K562 (cell line): ENCODE data around the gene ABHD5. TPM values are rescaled to one million over a fixed set of nuclear protein-coding genes. Genes with fewer than 3 reads are reported as not detected.
A peak's percentile ranks its signal among the peaks of the same experiment; 100 is the strongest.

Source experiments
- ASH1L ChIP-seq: fragments of 450-650 bp; IDR thresholded peaks from 2 replicates; pipeline ENCODE4 v1.6.1; 2018; ENCODE audit warnings: borderline replicate concordance, mild to moderate bottlenecking, low read depth; ENCODE audit not compliant: partially characterized antibody
- KDM1A ChIP-seq, 2 experiments: fragments of 450-650 bp; IDR thresholded peaks; 2 replicates each; pipeline ENCODE4 v1.6.1; 2016; ENCODE audit warnings: mild to moderate bottlenecking in 2 of 2
- MCM2 ChIP-seq: fragments of 450-650 bp; IDR thresholded peaks from 2 replicates; pipeline ENCODE4 v1.6.1; 2017; ENCODE audit warnings: low read depth, mild to moderate bottlenecking
- MEF2D ChIP-seq: conservative IDR thresholded peaks from 2 replicates; pipeline ENCODE4 v1.6.1; 2016; ENCODE audit warnings: low read depth, missing genetic modification characterization, missing compliant biosample characterization
- NCOR1 ChIP-seq: fragments of 450-650 bp; IDR thresholded peaks from 2 replicates; pipeline ENCODE4 v1.6.1; 2016; ENCODE audit warnings: mild to moderate bottlenecking, moderate library complexity
- NFYB ChIP-seq: IDR thresholded peaks from 2 replicates; pipeline ENCODE4 v1.6.1; 2011; ENCODE audit warnings: mild to moderate bottlenecking, moderate library complexity; ENCODE audit not compliant: insufficient read length; ENCODE audit errors: extremely low read depth
- PHTF2 ChIP-seq: fragments of 250-450 bp; sonication (Bioruptor Pico); IDR thresholded peaks from 2 replicates; pipeline ENCODE4 v1.5.0; 2021; ENCODE audit warnings: mild to moderate bottlenecking
- PPARD ChIP-seq: fragments of 250-450 bp; sonication (Bioruptor Pico); IDR thresholded peaks from 2 replicates; pipeline ENCODE4 v1.8.0; 2022; ENCODE audit warnings: inconsistent platforms, mild to moderate bottlenecking, moderate library complexity
- SUPT5H ChIP-seq: fragments of 450-650 bp; IDR thresholded peaks from 2 replicates; pipeline ENCODE4 v1.6.1; 2016
- TFE3 ChIP-seq: fragments of 450-650 bp; formaldehyde crosslinking; IDR thresholded peaks from 2 replicates; pipeline ENCODE4 v1.4.0; 2020; ENCODE audit warnings: mild to moderate bottlenecking, mixed read lengths
- ZBTB26 ChIP-seq: fragments of 450-650 bp; formaldehyde crosslinking; IDR thresholded peaks from 2 replicates; pipeline ENCODE4 v1.4.0; 2022; ENCODE audit warnings: missing genetic modification characterization
- ZBTB34 ChIP-seq: fragments of 250-450 bp; sonication (Bioruptor Pico); IDR thresholded peaks from 2 replicates; pipeline ENCODE4 v1.8.0; 2021; ENCODE audit warnings: mild to moderate bottlenecking, moderate library complexity
- ZBTB5 ChIP-seq: fragments of 450-650 bp; IDR thresholded peaks from 2 replicates; pipeline ENCODE4 v1.6.1; 2017; ENCODE audit warnings: antibody characterized with exemption
- ZKSCAN3 ChIP-seq: fragments of 250-450 bp; sonication (Bioruptor Pico); IDR thresholded peaks from 2 replicates; pipeline ENCODE4 v1.4.0; 2020
- ZNF174 ChIP-seq: fragments of 250-450 bp; sonication (Bioruptor Pico); IDR thresholded peaks from 2 replicates; pipeline ENCODE4 v1.4.0; 2020; ENCODE audit warnings: mild to moderate bottlenecking
- ZNF280B ChIP-seq: fragments of 250-450 bp; sonication (Bioruptor Pico); IDR thresholded peaks from 2 replicates; pipeline ENCODE4 v1.5.1; 2021; ENCODE audit warnings: mild to moderate bottlenecking
- ZNF639 ChIP-seq, 2 experiments: fragments of 200-800 bp in 1 of 2; sonication (Bioruptor generic) in 1 of 2; sonication (generic) in 1 of 2; formaldehyde crosslinking in 1 of 2; IDR thresholded peaks in 1 of 2; conservative IDR thresholded peaks in 1 of 2; 2 replicates each; pipeline versions ENCODE4 v1.5.0 to v1.6.1; 2016 to 2020; ENCODE audit warnings: missing compliant biosample characterization in 1 of 2, missing genetic modification characterization in 1 of 2, missing genetic modification reagents in 1 of 2
- ZNF764 ChIP-seq: fragments of 250-450 bp; sonication (Bioruptor Pico); IDR thresholded peaks from 2 replicates; pipeline ENCODE4 v1.4.0; 2020; ENCODE audit warnings: low read depth, mild to moderate bottlenecking, moderate library complexity
- ZNF766 ChIP-seq: fragments of 200-800 bp; sonication (Bioruptor generic); conservative IDR thresholded peaks from 2 replicates; pipeline ENCODE4 v1.6.1; 2016; ENCODE audit warnings: missing genetic modification characterization, missing compliant biosample characterization
- ZZZ3 ChIP-seq: fragments of 450-650 bp; IDR thresholded peaks from 2 replicates; pipeline ENCODE4 v1.6.1; 2016; ENCODE audit warnings: antibody characterized with exemption, mild to moderate bottlenecking, moderate library complexity
- polyA plus RNA-seq, 8 experiments: library from polyadenylated mRNA; depleted of rRNA in 4 of 8; stranded (reverse) in 5 of 8; unstranded in 3 of 8; fragments of >200 nt; fragmentation: Nextera tagmentation in 2 of 8; fragmentation: Illumina TruSeq in 1 of 8; extraction: Ambion mirVana in 2 of 8; extraction: Trizol in 1 of 8; gene quantifications; 2 replicates each; pipeline versions ENCODE4 v1.2.1 to v1.2.3, GENCODE V29; 2011 to 2014; ENCODE audit warnings: inconsistent platforms in 1 of 8, missing spikeins in 1 of 8
- total RNA-seq, 7 experiments: library from RNA; depleted of rRNA in 6 of 7; stranded (reverse); fragments of >200 nt in 6 of 7; fragmentation: Illumina TruSeq in 2 of 7; extraction: Trizol in 2 of 7; gene quantifications; 2 replicates each; pipeline versions ENCODE4 v1.2.1 to v1.2.3, GENCODE V29; 2011 to 2021; ENCODE audit warnings: low replicate concordance in 1 of 7

ABHD5 gene
- total and polyA plus RNA-seq, 9 of the 15 experiments (the other 6 are each of a cell fraction or from before 2014, with no cell fraction given), result 27.8 to 61.7 (median 39.9) TPM

GRCh38 chr3:43688245-43688650 lies 2.5 kb upstream of the ABHD5 start (continued):
- TF ChIP-seq ZBTB5 (no peak), MEF2D (tag) (peak; percentile 91; the same call in 1 of the 2 replicates), PPARD (no peak), KDM1A (IDR thresholded peaks at IDR 0.05) (no peak), ZBTB34 (peak; percentile 32; the same call in 1 of the 2 replicates), NFYB (no peak), ZNF639 (CRISPR knock-in tag; conservative IDR thresholded peaks at IDR 0.05 in 1 of 2, IDR thresholded peaks at IDR 0.05 in 1 of 2) (peak in 1 of 2 experiments; percentile 85; a peak in 2 of 4 replicates), PHTF2 (CRISPR knock-in tag) (peak; percentile 88), MCM2 (no peak), ASH1L (no peak), ZNF766 (CRISPR knock-in tag) (peak; percentile 95), TFE3 (CRISPR knock-in tag) (peak; percentile 72), ZNF280B (0 out of 2 replicates have a peak, but pooled peaks have one; percentile 57), NCOR1 (no peak), ZNF764 (CRISPR knock-in tag) (no peak), ZKSCAN3 (CRISPR knock-in tag) (0 out of 2 replicates have a peak, but pooled peaks have one; percentile 29), SUPT5H (no peak), ZZZ3 (no peak), ZBTB26 (CRISPR knock-in tag) (no peak), ZNF174 (CRISPR knock-in tag) (no peak)
